A673 (cell line): ENCODE measurements around the gene SPATA16.

Experiments
- EZH2 ChIP-seq: fragments of 200-600 bp; sonication (generic); IDR thresholded peaks from 2 replicates; pipeline ENCODE4 v1.6.1; 2017; ENCODE audit warnings: borderline replicate concordance, low read depth, mild to moderate bottlenecking, mixed read lengths, antibody characterized with exemption, low read length; ENCODE audit not compliant: poor library complexity, severe bottlenecking
- TF ChIP-seq, protein P1 (sequence below): fragments of 300-800, 200-600 bp; sonication (generic); conservative IDR thresholded peaks from 2 replicates; pipeline ENCODE4 v1.5.1; 2017; ENCODE audit warnings: low read depth, mild to moderate bottlenecking, antibody characterized with exemption, low read length, moderate library complexity, mixed read lengths

DNA sequence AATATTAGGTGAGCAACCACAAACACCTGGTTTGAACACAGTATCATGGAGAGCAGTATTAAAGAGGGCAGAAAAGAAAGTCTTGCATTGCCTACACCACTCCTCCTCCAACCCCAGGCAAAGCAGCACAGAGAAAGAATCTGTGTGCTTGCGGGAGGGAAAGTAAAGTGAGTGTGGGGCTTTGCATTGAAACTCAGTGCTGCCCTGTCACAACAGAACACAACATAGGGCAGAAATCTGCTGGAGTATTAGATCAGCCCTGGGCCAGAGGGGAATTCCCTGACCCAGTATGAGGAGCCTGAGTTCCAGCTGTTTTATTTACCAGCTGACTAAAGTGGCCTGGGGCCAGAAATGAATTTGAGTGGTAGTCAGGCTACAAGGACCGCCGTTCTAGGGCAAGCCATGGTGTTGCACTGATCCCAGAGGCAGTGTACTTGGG is 75.5 kb downstream of the SPATA16 start:
- TF ChIP-seq, protein P1, sequence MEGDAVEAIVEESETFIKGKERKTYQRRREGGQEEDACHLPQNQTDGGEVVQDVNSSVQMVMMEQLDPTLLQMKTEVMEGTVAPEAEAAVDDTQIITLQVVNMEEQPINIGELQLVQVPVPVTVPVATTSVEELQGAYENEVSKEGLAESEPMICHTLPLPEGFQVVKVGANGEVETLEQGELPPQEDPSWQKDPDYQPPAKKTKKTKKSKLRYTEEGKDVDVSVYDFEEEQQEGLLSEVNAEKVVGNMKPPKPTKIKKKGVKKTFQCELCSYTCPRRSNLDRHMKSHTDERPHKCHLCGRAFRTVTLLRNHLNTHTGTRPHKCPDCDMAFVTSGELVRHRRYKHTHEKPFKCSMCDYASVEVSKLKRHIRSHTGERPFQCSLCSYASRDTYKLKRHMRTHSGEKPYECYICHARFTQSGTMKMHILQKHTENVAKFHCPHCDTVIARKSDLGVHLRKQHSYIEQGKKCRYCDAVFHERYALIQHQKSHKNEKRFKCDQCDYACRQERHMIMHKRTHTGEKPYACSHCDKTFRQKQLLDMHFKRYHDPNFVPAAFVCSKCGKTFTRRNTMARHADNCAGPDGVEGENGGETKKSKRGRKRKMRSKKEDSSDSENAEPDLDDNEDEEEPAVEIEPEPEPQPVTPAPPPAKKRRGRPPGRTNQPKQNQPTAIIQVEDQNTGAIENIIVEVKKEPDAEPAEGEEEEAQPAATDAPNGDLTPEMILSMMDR: no peak
- TF ChIP-seq EZH2: no peak
